ENCODE data around the gene SLC6A17. TPM values are rescaled to one million over a fixed set of nuclear protein-coding genes. Genes with fewer than 3 reads are reported as not detected.

SLC6A17 gene
- total RNA-seq, 1 experiment from 2014 or later = 0.17 TPM

GRCh38 chr1:110242062-110242461 is 91.8 kb downstream of the SLC6A17 start:
- peak overlapping the region in 1 of 2 experiments; percentile 8; a peak in 2 of 5 replicates for H3K4me3 Mint-ChIP-seq
- no CpG with 5 or more reads among the region's 4 CpGs for WGBS (ENCODE audit: extremely low coverage, insufficient read length, low lambda C conversion rate)
- peaks cover 28% of the 10 kb centered on the region for H3K27me3 Mint-ChIP-seq (ENCODE audit: low read depth)

More at GRCh38 chr1:110242062-110242461, 91.8 kb downstream of the SLC6A17 start:
- Histone ChIP-seq H3K4ac (ENCODE audit: low read depth, low read length) (no peak overlapping the region), H3K27me3 (ENCODE audit: insufficient read depth, low read length) (no peaks in the 10 kb centered on the region), H3K27ac (ENCODE audit: insufficient read length, low read depth, low read length) (no peak overlapping the region), H2BK15ac (ENCODE audit: low read depth, low read length) (no peak overlapping the region), H3K9me3 (ENCODE audit: control insufficient read depth, low read depth, low read length) (no peaks in the 10 kb centered on the region), H3K23me2 (ENCODE audit: insufficient read length, low read depth, low read length, poor library complexity, severe bottlenecking) (no peaks in the 10 kb centered on the region), H4K8ac (replicated peaks; ENCODE audit: insufficient read length, low read depth, low read length) (no peak overlapping the region), H2AK5ac (ENCODE audit: insufficient read length, low read length) (no peak overlapping the region), H2BK5ac (ENCODE audit: insufficient read length, low read length) (no peak overlapping the region), H4K20me1 (ENCODE audit: control insufficient read depth, insufficient read depth, insufficient read length) (no peaks in the 10 kb centered on the region), H2BK120ac (ENCODE audit: low read depth, low read length, poor library complexity, severe bottlenecking) (no peak overlapping the region), H3K23ac (ENCODE audit: insufficient read length, low read depth, low read length) (no peak overlapping the region), H3K79me1 (ENCODE audit: insufficient read depth, low read depth, low read length, poor library complexity, severe bottlenecking) (no peaks in the 10 kb centered on the region), H4K5ac (ENCODE audit: insufficient read length, low read depth, low read length) (no peak overlapping the region), H3K56ac (ENCODE audit: insufficient read length, low read depth, low read length) (no peak overlapping the region), H3T11ph (ENCODE audit: low read length) (no peak overlapping the region), H3K4me1 (ENCODE audit: insufficient read depth, low read length) (peaks cover 15% of the 10 kb centered on the region), H3K4me2 (ENCODE audit: insufficient read depth, insufficient read length, low read length) (no peak overlapping the region), H2BK12ac (ENCODE audit: insufficient read length, low read depth, low read length) (no peak overlapping the region), H2AFZ (ENCODE audit: low read length) (no peak overlapping the region), H3K9ac (ENCODE audit: extremely low read depth, insufficient read length, low read length) (no peak overlapping the region), H3K14ac (ENCODE audit: insufficient read depth, low read length) (no peak overlapping the region), H2BK20ac (ENCODE audit: low read depth, low read length, poor library complexity, severe bottlenecking) (no peak overlapping the region), H4K91ac (ENCODE audit: insufficient read length, low read depth, low read length) (no peak overlapping the region), H3K79me2 (ENCODE audit: insufficient read depth, low read length) (no peaks in the 10 kb centered on the region), H3K18ac (ENCODE audit: insufficient read length, low read depth, low read length) (no peak overlapping the region)
- DNase-seq = no peak
- no peak for TF ChIP-seq CTCF (conservative IDR thresholded peaks at IDR 0.05)
- no peaks in the 10 kb centered on the region; a peak in 1 of 7 replicates for H3K36me3 Mint-ChIP-seq (ENCODE audit: insufficient read depth in 1 of 3, low read depth in 3 of 3)
- H3K4me1 Mint-ChIP-seq = peaks cover 30 to 41% of the 10 kb centered on the region in 2 experiments
- H3K9me3 Mint-ChIP-seq = no peaks in the 10 kb centered on the region
- H3K27ac Mint-ChIP-seq = peak overlapping the region in 2 of 3 experiments; percentile 9 to 65; a peak in 3 of 7 replicates

Measured in H9 (cell line).